Ishikawa (cell line): ENCODE results near the gene ARHGEF7.
A peak's percentile ranks its signal among the peaks of the same experiment; 100 is the strongest.

ENCODE experiments used
- CEBPB ChIP-seq: IDR thresholded peaks from 2 replicates; pipeline ENCODE4 v1.6.1; 2012
- CREB1 ChIP-seq: IDR thresholded peaks from 2 replicates; pipeline ENCODE4 v1.6.1; 2012; ENCODE audit warnings: low read depth
- EGR1 ChIP-seq: IDR thresholded peaks from 2 replicates; pipeline ENCODE4 v1.6.1; 2012
- EP300 ChIP-seq: IDR thresholded peaks from 2 replicates; pipeline ENCODE4 v1.6.1; 2012; ENCODE audit warnings: borderline replicate concordance
- FOXM1 ChIP-seq: IDR thresholded peaks from 2 replicates; pipeline ENCODE4 v1.6.1; 2012; ENCODE audit warnings: low read depth, borderline replicate concordance
- NFIC ChIP-seq: IDR thresholded peaks from 2 replicates; pipeline ENCODE4 v1.6.1; 2012
- RAD21 ChIP-seq: IDR thresholded peaks from 2 replicates; pipeline ENCODE4 v1.6.1; 2012; ENCODE audit warnings: low read depth
- TAF1 ChIP-seq: IDR thresholded peaks from 2 replicates; pipeline ENCODE4 v1.6.1; 2012; ENCODE audit warnings: low read depth, mild to moderate bottlenecking
- TCF12 ChIP-seq: IDR thresholded peaks from 2 replicates; pipeline ENCODE4 v1.6.1; 2012; ENCODE audit warnings: low read depth
- TEAD4 ChIP-seq: IDR thresholded peaks from 2 replicates; pipeline ENCODE4 v1.6.1; 2012
- USF1 ChIP-seq: IDR thresholded peaks from 2 replicates; pipeline ENCODE4 v1.6.1; 2012
- YY1 ChIP-seq: IDR thresholded peaks from 2 replicates; pipeline ENCODE4 v1.6.1; 2012; ENCODE audit warnings: low read depth
- ZBTB7A ChIP-seq: IDR thresholded peaks from 2 replicates; pipeline ENCODE4 v1.6.1; 2012; ENCODE audit warnings: low read depth
- TF ChIP-seq, protein P1 (sequence below): IDR thresholded peaks from 2 replicates; pipeline ENCODE4 v1.6.1; 2012; ENCODE audit warnings: low read depth, mild to moderate bottlenecking
- TF ChIP-seq, protein P2 (sequence below): IDR thresholded peaks from 2 replicates; pipeline ENCODE4 v1.6.1; 2012

The ARHGEF7 gene

DNA sequence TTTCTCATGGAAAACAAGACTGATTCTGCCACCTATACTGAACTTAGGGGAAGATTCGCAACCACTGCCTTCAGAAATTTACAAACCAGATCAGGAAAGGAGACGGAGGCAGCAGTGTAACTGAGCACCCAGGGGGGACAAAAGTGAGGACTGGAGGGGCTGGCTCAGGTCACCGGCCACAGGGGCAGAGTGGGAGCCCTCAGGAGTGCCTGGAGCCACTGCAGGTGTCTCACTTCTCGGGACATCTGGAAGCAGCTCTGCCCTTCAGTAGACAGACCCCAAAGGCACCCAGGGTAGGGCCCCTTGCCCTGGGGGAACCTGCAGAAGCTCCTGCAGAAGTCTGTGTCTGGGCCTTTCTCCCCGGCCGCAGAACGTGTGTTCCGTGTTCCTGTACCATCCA lies 5.8 kb downstream of the ARHGEF7 start:
- TF ChIP-seq YY1 = no peak
- no peak for TF ChIP-seq TCF12
- no peak for TF ChIP-seq TAF1
- no peak for TF ChIP-seq CREB1
- no peak for TF ChIP-seq USF1
- TF ChIP-seq NFIC = no peak
- TF ChIP-seq, protein P1, sequence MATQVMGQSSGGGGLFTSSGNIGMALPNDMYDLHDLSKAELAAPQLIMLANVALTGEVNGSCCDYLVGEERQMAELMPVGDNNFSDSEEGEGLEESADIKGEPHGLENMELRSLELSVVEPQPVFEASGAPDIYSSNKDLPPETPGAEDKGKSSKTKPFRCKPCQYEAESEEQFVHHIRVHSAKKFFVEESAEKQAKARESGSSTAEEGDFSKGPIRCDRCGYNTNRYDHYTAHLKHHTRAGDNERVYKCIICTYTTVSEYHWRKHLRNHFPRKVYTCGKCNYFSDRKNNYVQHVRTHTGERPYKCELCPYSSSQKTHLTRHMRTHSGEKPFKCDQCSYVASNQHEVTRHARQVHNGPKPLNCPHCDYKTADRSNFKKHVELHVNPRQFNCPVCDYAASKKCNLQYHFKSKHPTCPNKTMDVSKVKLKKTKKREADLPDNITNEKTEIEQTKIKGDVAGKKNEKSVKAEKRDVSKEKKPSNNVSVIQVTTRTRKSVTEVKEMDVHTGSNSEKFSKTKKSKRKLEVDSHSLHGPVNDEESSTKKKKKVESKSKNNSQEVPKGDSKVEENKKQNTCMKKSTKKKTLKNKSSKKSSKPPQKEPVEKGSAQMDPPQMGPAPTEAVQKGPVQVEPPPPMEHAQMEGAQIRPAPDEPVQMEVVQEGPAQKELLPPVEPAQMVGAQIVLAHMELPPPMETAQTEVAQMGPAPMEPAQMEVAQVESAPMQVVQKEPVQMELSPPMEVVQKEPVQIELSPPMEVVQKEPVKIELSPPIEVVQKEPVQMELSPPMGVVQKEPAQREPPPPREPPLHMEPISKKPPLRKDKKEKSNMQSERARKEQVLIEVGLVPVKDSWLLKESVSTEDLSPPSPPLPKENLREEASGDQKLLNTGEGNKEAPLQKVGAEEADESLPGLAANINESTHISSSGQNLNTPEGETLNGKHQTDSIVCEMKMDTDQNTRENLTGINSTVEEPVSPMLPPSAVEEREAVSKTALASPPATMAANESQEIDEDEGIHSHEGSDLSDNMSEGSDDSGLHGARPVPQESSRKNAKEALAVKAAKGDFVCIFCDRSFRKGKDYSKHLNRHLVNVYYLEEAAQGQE = no peak
- no peak for TF ChIP-seq EP300
- TF ChIP-seq ZBTB7A = no peak
- no peak for TF ChIP-seq CEBPB

DNA sequence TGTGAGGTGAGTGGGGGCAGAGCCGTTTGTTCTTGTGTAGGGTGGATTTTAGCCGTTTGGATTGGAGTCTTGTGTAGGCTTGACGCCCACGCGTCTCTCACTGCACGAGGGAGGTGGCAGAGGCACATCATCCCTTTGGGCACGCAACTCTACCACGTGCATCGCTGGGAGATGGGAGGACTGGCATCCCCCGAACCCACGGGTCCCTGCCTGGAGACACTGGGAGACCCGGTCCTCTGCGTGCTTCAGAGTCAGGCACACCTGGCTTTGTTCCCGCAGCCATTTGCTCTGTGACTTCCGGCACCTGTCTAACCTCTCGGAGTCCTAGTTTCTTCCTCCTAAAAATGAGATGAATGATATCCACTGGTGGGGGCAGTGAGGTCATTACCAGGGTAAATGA lies 6.4 kb downstream of the ARHGEF7 start:
- TF ChIP-seq EGR1 (0 out of 2 replicates have a peak, but pooled peaks have one; percentile 20), YY1 (no peak)

- no peak for TF ChIP-seq CEBPB
- TF ChIP-seq TCF12 = no peak
- TF ChIP-seq EGR1 = no peak
- no peak for TF ChIP-seq TAF1
- no peak for TF ChIP-seq RAD21
- TF ChIP-seq YY1 = no peak
- no peak for TF ChIP-seq ZBTB7A
- TF ChIP-seq EP300 = no peak
- TF ChIP-seq NFIC = no peak
- TF ChIP-seq USF1 = no peak
- TF ChIP-seq, protein P2, sequence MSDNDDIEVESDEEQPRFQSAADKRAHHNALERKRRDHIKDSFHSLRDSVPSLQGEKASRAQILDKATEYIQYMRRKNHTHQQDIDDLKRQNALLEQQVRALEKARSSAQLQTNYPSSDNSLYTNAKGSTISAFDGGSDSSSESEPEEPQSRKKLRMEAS = no peak
- no peak for TF ChIP-seq TEAD4
- TF ChIP-seq, protein P1 = no peak
- TF ChIP-seq FOXM1 = no peak
- no peak for TF ChIP-seq CREB1
Observed at GRCh38 chr13:111122056-111122455, 6.9 kb downstream of the ARHGEF7 start.

GRCh38 chr13:111122631-111123030 lies 7.5 kb downstream of the ARHGEF7 start:
- TF ChIP-seq TEAD4 = no peak
- TF ChIP-seq TCF12 = no peak
- no peak for TF ChIP-seq USF1
- TF ChIP-seq TAF1 = no peak
- TF ChIP-seq, protein P2 = no peak
- no peak for TF ChIP-seq YY1
- no peak for TF ChIP-seq RAD21

DNA sequence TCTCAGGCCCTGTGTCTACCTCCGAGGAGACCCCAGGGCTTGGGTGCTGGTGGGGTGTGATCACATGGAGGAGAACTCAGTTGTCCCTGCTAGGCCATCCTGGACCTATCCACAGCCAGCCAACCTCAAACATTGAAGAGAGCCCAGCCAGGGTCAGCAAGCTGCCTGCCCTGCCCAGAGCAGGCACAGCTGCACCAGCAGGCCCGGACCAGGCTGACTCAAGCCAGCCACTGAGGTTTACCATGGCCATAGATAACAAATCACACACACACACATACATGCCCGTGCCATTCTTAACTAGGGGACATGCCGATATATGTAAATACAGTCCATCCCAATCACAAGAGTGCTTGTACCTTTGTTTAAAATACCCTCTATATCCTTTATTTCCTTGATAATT lies 8.1 kb downstream of the ARHGEF7 start:
- TF ChIP-seq NFIC (no peak), YY1 (no peak), TCF12 (no peak), EGR1 (no peak), TAF1 (no peak), RAD21 (no peak), CREB1 (no peak), CEBPB (no peak)
- TF ChIP-seq, protein P1 = no peak
